Stimulated activated CD4-positive, alpha-beta T cell treated with anti-CD3 and anti-CD28 coated beads, Interleukin-12 subunit alpha, Interleukin-12 subunit beta, amount 100 ng/mL, for 24 hours (primary cell): Measurements from ENCODE around the gene VCY.
"Not testable (repeated sequence)": the region's sequence is repeated elsewhere in the genome, so short reads cannot be mapped to it uniquely, and the experiment has no call there.

Experiments
- DNase-seq, 2 experiments: peaks; one replicate each; pipeline ENCODE4 v3.0.0-alpha.2; 2020; ENCODE audit warnings: low read depth in 2 of 2

Gene VCY

GRCh38 chrY:13986373-13986772, at the start of gene VCY:
VCY (minus strand) TSS chrY:13986473; CDS start chrY:13986440, 33 bp downstream.
- DNase-seq, result not testable (repeated sequence)

GRCh38 chrY:14030395-14030794, 44.1 kb upstream of the VCY start:
- not testable (repeated sequence) for DNase-seq

- not testable (repeated sequence) for DNase-seq
These were observed 25.6 kb upstream of the VCY start for GRCh38 chrY:14011916-14012315.

- not testable (repeated sequence) for DNase-seq
These were observed 43.9 kb downstream of the VCY start for GRCh38 chrY:13942406-13942805.
